A673 (cell line): Measurements from ENCODE around the gene SNX27. TPM values are rescaled to one million over a fixed set of nuclear protein-coding genes. Genes with fewer than 3 reads are reported as not detected.

ENCODE experiments used
- BruUV-seq: library from RNA; stranded (reverse); fragments of 400-500 nt; replicated peaks from 2 replicates; lab custom pipeline; 2021; lab: Mats Ljungman, UMichigan
- CTCF ChIA-PET: fragments of 300-600 bp; sonication (Branson Sonifier 250); formaldehyde crosslinking; loops from one replicate; lab custom pipeline; 2022; ENCODE audit warnings: antibody characterized with exemption; lab: Charles Lee
- POLR2A ChIA-PET: fragments of 300-600 bp; sonication (Branson Sonifier 250); formaldehyde crosslinking; loops from one replicate; lab custom pipeline; 2022; ENCODE audit warnings: antibody characterized with exemption; ENCODE audit not compliant: low non-redundant PET; lab: Charles Lee
- DNase-seq: peaks from one replicate; pipeline ENCODE4 v3.0.0-alpha.2; 2015; ENCODE audit warnings: low spot score
- H3K27ac ChIP-seq: fragments of 200-600 bp; sonication (generic); 2 replicates; pipeline ENCODE4 v1.5.1; 2016; ENCODE audit warnings: mixed run types, low read depth, mild to moderate bottlenecking, mixed read lengths, antibody characterized with exemption, low read length; ENCODE audit not compliant: poor library complexity, severe bottlenecking
- H3K27me3 ChIP-seq: fragments of 200-600 bp; sonication (generic); replicated peaks from 2 replicates; pipeline ENCODE4 v1.6.1; 2017; ENCODE audit warnings: mixed run types, low read depth, mild to moderate bottlenecking, mixed read lengths, antibody characterized with exemption, low read length; ENCODE audit not compliant: insufficient read depth, poor library complexity
- H3K36me3 ChIP-seq: fragments of 200-600 bp; sonication (generic); 2 replicates; pipeline ENCODE4 v1.6.1; 2016; ENCODE audit warnings: mixed run types, mild to moderate bottlenecking, mixed read lengths, antibody characterized with exemption, low read length; ENCODE audit not compliant: insufficient read depth, poor library complexity, severe bottlenecking
- H3K4me1 ChIP-seq: fragments of 200-600 bp; sonication (generic); 2 replicates; pipeline ENCODE4 v1.6.1; 2017; ENCODE audit warnings: mixed run types, mild to moderate bottlenecking, mixed read lengths, antibody characterized with exemption, low read length; ENCODE audit not compliant: insufficient read depth, poor library complexity, severe bottlenecking
- H3K4me3 ChIP-seq: fragments of 200-600 bp; sonication (generic); 2 replicates; pipeline ENCODE4 v1.5.1; 2016; ENCODE audit warnings: low read depth, mixed run types, mild to moderate bottlenecking, mixed read lengths, low read length; ENCODE audit not compliant: poor library complexity, severe bottlenecking
- H3K9me3 ChIP-seq: fragments of 200-600 bp; sonication (generic); 2 replicates; pipeline ENCODE4 v1.6.1; 2016; ENCODE audit warnings: mixed run types, low read depth, mild to moderate bottlenecking, mixed read lengths, antibody characterized with exemption, low read length; ENCODE audit not compliant: poor library complexity, severe bottlenecking
- CTCF ChIP-seq: fragments of 300-800, 200-600 bp; sonication (generic); conservative IDR thresholded peaks from 2 replicates; pipeline ENCODE4 v1.5.1; 2017; ENCODE audit warnings: low read depth, mild to moderate bottlenecking, antibody characterized with exemption, low read length, moderate library complexity, mixed read lengths
- EZH2 ChIP-seq: fragments of 200-600 bp; sonication (generic); IDR thresholded peaks from 2 replicates; pipeline ENCODE4 v1.6.1; 2017; ENCODE audit warnings: borderline replicate concordance, low read depth, mild to moderate bottlenecking, mixed read lengths, antibody characterized with exemption, low read length; ENCODE audit not compliant: poor library complexity, severe bottlenecking
- intact Hi-C: fragments of 100-400 bp; cut with micrococcal nuclease; formaldehyde crosslinking; loops from one replicate; pipeline ENCODE4 v1.10.0; 2022; ENCODE audit not compliant: unreplicated experiment
- total RNA-seq: library from RNA; stranded (reverse); gene quantifications from 2 replicates; pipeline ENCODE4 v1.2.3, GENCODE V29; 2021

SNX27 gene
- total RNA-seq, 1 experiment from 2014 or later: 45.9 TPM

DNA sequence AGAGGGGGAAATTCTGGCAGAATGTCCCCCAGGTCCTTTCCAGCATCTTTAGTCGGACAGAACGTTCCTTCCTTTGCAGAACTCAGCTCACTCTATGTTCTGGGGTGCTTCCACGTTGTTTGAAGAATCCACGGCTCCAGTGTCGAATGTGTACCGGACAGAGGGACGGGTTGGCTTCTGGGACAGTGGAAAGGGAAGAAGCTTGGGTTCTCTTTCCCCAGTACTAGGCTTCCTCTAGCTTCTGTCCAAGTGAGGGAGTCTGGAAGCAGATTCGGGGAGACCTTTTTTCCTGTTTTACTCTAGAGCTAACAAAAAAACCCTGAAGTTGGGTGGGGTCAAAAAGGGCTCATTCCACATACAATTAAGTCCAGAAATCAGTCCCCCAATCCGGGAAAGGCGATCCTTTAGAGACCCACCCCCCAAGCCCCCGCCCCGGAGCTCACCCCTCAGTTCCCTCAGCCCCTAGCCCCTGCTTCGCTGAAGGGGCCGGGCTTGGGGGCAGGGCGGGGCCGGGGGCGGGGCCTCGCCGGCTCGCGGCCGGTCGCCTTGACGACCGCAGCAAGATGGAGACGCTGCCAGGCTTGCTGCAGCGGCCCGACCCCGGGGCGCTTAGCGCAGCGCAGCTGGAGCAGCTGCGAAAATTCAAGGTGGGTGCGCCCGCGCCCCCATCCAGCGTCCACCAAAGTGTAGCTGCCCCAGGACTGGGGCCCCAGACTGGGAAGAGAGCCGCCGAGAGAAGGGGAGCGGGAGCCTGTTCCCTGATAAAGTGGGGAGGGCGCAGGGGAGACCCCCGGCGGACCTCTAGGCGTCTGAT, 109.3 kb downstream of the SNX27 start, which contains the start of gene RIIAD1:
RIIAD1 (plus strand) TSS at position 549 of the 814 bp plus-strand sequence; CDS start at position 564, 15 bp downstream.
- ChIA-PET CTCF (no interaction called here), POLR2A (no interaction called here)
- TF ChIP-seq CTCF (no peak), EZH2 (no peak)
- peaks cover 15% of the 10 kb centered on the region for H3K4me1 ChIP-seq
- DNase-seq: peak; percentile 38
- no peak within 1 kb of the TSS for H3K27ac ChIP-seq
- BruUV-seq: no TSS peak
- no peaks in the 10 kb centered on the region for H3K9me3 ChIP-seq
- no peaks in the 10 kb centered on the region for H3K36me3 ChIP-seq
- intact Hi-C loops: no loop called here
- H3K4me3 ChIP-seq: peak within 1 kb of the TSS; percentile 33
- H3K27me3 ChIP-seq: peaks cover 82% of the 10 kb centered on the region

- peak; percentile 72 for TF ChIP-seq EZH2
- TF ChIP-seq CTCF: no peak
Observed at GRCh38 chr1:151721788-151722510, 110.1 kb downstream of the SNX27 start.

DNA sequence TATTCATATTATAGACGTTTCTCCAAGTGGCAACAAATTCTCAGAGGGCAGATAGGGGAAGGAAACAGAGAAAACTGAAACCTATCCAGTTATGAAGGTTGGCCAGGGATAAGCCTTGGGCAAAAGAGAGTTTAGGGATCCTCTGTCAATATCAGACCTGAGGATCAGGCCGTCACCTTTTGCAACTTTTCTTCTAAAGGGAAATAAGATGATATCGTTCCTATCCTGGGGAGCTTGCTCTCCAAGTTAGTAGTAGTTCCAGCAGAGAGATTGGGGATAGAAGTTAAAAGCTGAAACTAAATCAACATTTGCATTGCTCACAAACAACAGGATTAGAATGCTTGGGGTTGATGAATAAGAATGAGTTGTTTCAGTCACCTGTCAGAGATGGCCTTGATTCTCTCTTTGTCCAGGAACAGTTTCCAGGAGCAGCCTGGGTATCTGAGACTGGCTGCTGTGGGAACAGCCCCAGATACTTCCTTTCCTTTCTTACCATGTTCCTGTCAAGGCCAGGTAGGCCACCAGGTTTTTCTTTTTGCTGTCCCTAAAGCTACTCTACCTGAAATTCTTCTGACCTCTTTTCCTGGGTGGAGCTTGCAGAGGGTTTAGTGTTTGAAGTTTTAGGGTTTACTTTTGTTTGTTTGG, 112.0 kb downstream of the SNX27 start:
- Histone ChIP-seq H3K9me3 (no peaks in the 10 kb centered on the region), H3K4me1 (peaks cover 7% of the 10 kb centered on the region), H3K27ac (no peak overlapping the region), H3K27me3 (peaks cover 85% of the 10 kb centered on the region), H3K36me3 (no peaks in the 10 kb centered on the region), H3K4me3 (no peak overlapping the region)
- intact Hi-C loops: no loop called here
- CTCF ChIA-PET: no interaction called here
- BruUV-seq: no TSS peak
- DNase-seq: no peak
- TF ChIP-seq CTCF: no peak
- no peak for TF ChIP-seq EZH2
- POLR2A ChIA-PET: no interaction called here

More at GRCh38 chr1:151721788-151722510, 110.1 kb downstream of the SNX27 start:
- no peaks in the 10 kb centered on the region for H3K9me3 ChIP-seq
- CTCF ChIA-PET: no interaction called here
- H3K27ac ChIP-seq: no peak overlapping the region
- BruUV-seq: no TSS peak
- H3K27me3 ChIP-seq: peaks cover 85% of the 10 kb centered on the region
- POLR2A ChIA-PET: no interaction called here
- intact Hi-C loops: no loop called here
- peak overlapping the region; percentile 33 for H3K4me3 ChIP-seq
- DNase-seq: no peak
- no peaks in the 10 kb centered on the region for H3K36me3 ChIP-seq
- H3K4me1 ChIP-seq: peaks cover 12% of the 10 kb centered on the region
